KMS-11 (cell line): Measurements from ENCODE around the gene LRRC53.

Experiments used
- H2AFZ ChIP-seq: fragments of 200-600 bp; sonication (generic); 2 replicates; pipeline ENCODE4 v1.6.1; 2016; ENCODE audit warnings: antibody characterized with exemption, mixed run types, low read depth
- H3K27ac ChIP-seq: fragments of 200-600 bp; sonication (generic); 2 replicates; pipeline ENCODE4 v1.6.1; 2016; ENCODE audit warnings: mild to moderate bottlenecking, mixed run types
- H3K27me3 ChIP-seq: fragments of 200-600 bp; sonication (generic); 2 replicates; pipeline ENCODE4 v1.6.1; 2017; ENCODE audit warnings: mild to moderate bottlenecking, low read depth, mixed run types, moderate library complexity; ENCODE audit not compliant: insufficient read depth
- H3K36me3 ChIP-seq: fragments of 200-600 bp; sonication (generic); 2 replicates; pipeline ENCODE4 v1.6.1; 2017; ENCODE audit warnings: mild to moderate bottlenecking, mixed run types; ENCODE audit not compliant: insufficient read depth
- H3K4me1 ChIP-seq: fragments of 200-600 bp; sonication (generic); 2 replicates; pipeline ENCODE4 v1.6.1; 2016; ENCODE audit warnings: mild to moderate bottlenecking, low read depth, mixed run types; ENCODE audit not compliant: poor library complexity, severe bottlenecking
- H3K4me2 ChIP-seq: fragments of 200-600 bp; sonication (generic); 2 replicates; pipeline ENCODE4 v1.7.0; 2016; ENCODE audit warnings: mild to moderate bottlenecking, mixed run types
- H3K4me3 ChIP-seq: fragments of 200-600 bp; sonication (generic); IDR thresholded peaks from 2 replicates; pipeline ENCODE4 v1.6.1; 2017; ENCODE audit warnings: low read depth, low read length, mixed read lengths; ENCODE audit not compliant: insufficient read depth
- H3K79me2 ChIP-seq: fragments of 200-600 bp; sonication (generic); 2 replicates; pipeline ENCODE4 v1.6.1; 2016; ENCODE audit warnings: low read depth, mixed run types; ENCODE audit not compliant: insufficient read depth
- H3K9ac ChIP-seq: fragments of 200-600 bp; sonication (generic); 2 replicates; pipeline ENCODE4 v1.6.1; 2016; ENCODE audit warnings: mild to moderate bottlenecking, mixed run types
- H4K20me1 ChIP-seq: fragments of 200-600 bp; sonication (generic); 2 replicates; pipeline ENCODE4 v1.6.1; 2016; ENCODE audit warnings: mild to moderate bottlenecking, mixed run types; ENCODE audit not compliant: insufficient read depth
- TF ChIP-seq, protein P1 (sequence below): fragments of 200-600 bp; sonication (generic); conservative IDR thresholded peaks from 2 replicates; pipeline ENCODE4 v1.6.1; 2017; ENCODE audit warnings: low read depth, mild to moderate bottlenecking, antibody characterized with exemption, low read length, moderate library complexity, mixed read lengths

LRRC53 gene

DNA sequence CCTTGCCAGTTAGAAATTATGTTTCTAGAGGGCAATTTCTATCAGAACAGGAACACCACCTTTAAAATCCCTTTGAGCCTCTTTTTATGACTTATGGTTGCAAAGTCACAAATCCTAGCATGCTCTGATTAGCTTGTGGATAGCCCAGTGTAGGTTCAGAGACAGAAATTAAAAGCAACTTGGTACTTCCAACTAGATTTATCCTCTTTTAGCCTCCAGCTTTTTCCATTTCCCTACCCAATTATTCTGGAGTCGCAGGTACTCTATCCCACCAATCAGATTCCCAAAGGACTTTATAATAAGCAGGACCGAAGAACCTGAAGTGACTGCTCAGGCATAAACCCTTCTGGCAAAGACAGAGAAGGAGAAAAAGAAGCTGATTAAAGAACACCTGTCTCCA, 33.4 kb upstream of the LRRC53 start:
- H3K36me3 ChIP-seq: no peaks in the 10 kb centered on the region
- H4K20me1 ChIP-seq: no peaks in the 10 kb centered on the region
- H3K9ac ChIP-seq: no peak overlapping the region
- H3K4me3 ChIP-seq: no peak overlapping the region
- H3K27me3 ChIP-seq: no peaks in the 10 kb centered on the region
- H3K27ac ChIP-seq: no peak overlapping the region
- H3K4me2 ChIP-seq: no peak overlapping the region
- TF ChIP-seq, protein P1, sequence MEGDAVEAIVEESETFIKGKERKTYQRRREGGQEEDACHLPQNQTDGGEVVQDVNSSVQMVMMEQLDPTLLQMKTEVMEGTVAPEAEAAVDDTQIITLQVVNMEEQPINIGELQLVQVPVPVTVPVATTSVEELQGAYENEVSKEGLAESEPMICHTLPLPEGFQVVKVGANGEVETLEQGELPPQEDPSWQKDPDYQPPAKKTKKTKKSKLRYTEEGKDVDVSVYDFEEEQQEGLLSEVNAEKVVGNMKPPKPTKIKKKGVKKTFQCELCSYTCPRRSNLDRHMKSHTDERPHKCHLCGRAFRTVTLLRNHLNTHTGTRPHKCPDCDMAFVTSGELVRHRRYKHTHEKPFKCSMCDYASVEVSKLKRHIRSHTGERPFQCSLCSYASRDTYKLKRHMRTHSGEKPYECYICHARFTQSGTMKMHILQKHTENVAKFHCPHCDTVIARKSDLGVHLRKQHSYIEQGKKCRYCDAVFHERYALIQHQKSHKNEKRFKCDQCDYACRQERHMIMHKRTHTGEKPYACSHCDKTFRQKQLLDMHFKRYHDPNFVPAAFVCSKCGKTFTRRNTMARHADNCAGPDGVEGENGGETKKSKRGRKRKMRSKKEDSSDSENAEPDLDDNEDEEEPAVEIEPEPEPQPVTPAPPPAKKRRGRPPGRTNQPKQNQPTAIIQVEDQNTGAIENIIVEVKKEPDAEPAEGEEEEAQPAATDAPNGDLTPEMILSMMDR: no peak
- H3K4me1 ChIP-seq: no peaks in the 10 kb centered on the region
- no peak overlapping the region for H2AFZ ChIP-seq
- H3K79me2 ChIP-seq: no peaks in the 10 kb centered on the region

DNA sequence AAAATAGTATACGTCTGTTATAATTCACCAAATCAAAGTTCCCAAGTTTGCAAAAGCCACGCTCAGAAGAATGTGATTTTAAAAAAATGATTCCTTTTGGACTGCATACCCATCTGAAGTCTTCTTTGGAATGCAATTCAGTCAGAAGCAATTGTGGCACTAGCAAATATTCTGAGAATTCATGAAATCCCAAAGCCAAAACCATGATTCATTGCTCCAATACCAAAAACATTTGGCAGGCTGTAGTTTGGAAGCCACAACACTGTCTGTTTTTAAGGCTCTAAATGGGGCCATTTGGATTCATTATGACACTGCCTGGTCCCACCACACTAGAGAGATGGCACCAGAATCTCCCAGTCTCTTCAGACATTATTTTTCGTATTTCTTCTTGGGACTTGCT, 21.8 kb upstream of the LRRC53 start:
- no peak overlapping the region for H2AFZ ChIP-seq
- H3K27ac ChIP-seq: no peak overlapping the region
- H3K4me3 ChIP-seq: no peak overlapping the region
- TF ChIP-seq, protein P1: no peak
- no peaks in the 10 kb centered on the region for H3K4me1 ChIP-seq
- H3K9ac ChIP-seq: no peak overlapping the region
- no peaks in the 10 kb centered on the region for H3K36me3 ChIP-seq
- H3K4me2 ChIP-seq: no peak overlapping the region
- H3K27me3 ChIP-seq: no peaks in the 10 kb centered on the region
- no peaks in the 10 kb centered on the region for H4K20me1 ChIP-seq
- no peaks in the 10 kb centered on the region for H3K79me2 ChIP-seq

DNA sequence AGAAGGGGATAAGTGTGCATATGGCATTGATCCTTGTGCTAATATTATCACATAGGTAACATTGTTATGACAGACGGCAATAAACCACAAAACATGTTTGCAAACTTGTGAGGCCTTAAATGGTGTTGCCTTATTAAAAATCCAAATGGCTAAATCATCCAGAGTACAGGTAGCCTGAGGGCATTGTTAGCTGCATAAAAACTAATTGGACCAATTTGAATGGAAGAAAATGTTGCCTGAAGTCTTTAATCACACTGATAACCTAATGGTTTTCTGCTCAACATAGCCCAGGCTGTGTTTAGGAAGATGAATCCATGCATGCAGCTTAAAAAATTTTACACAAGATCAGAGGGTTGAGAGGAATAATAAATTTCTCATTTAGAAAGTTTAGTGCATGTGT, 19.4 kb upstream of the LRRC53 start:
- no peak overlapping the region for H3K27ac ChIP-seq
- H3K27me3 ChIP-seq: no peaks in the 10 kb centered on the region
- no peak overlapping the region for H3K4me2 ChIP-seq
- no peak overlapping the region for H3K4me3 ChIP-seq
- TF ChIP-seq, protein P1: no peak
- H2AFZ ChIP-seq: no peak overlapping the region
- no peaks in the 10 kb centered on the region for H3K4me1 ChIP-seq
- no peaks in the 10 kb centered on the region for H3K79me2 ChIP-seq
- no peaks in the 10 kb centered on the region for H3K36me3 ChIP-seq
- H3K9ac ChIP-seq: no peak overlapping the region
- H4K20me1 ChIP-seq: no peaks in the 10 kb centered on the region

DNA sequence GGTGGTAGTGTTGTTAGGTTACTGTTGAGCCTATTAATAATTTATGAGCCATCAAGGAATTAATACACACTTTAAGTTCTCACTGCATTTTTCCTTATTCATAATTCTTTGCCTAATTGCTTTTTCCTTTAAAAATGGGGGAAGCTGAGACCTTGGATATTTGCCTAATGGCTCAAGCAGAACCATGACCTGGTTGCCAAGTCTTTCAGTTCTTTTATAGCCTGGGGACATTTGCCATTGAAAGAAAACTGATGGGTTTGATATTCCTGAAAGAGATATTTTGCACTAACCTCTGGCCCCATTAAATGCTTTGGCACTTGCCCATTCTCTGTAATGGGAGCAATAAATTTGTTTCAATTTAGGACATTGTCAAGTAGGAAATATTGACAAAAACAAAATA, 18.5 kb upstream of the LRRC53 start:
- no peaks in the 10 kb centered on the region for H4K20me1 ChIP-seq
- no peaks in the 10 kb centered on the region for H3K79me2 ChIP-seq
- no peak overlapping the region for H3K4me3 ChIP-seq
- TF ChIP-seq, protein P1: no peak
- no peak overlapping the region for H3K27ac ChIP-seq
- H3K27me3 ChIP-seq: no peaks in the 10 kb centered on the region
- H2AFZ ChIP-seq: no peak overlapping the region
- no peak overlapping the region for H3K4me2 ChIP-seq
- H3K36me3 ChIP-seq: no peaks in the 10 kb centered on the region
- H3K9ac ChIP-seq: no peak overlapping the region
- no peaks in the 10 kb centered on the region for H3K4me1 ChIP-seq

DNA sequence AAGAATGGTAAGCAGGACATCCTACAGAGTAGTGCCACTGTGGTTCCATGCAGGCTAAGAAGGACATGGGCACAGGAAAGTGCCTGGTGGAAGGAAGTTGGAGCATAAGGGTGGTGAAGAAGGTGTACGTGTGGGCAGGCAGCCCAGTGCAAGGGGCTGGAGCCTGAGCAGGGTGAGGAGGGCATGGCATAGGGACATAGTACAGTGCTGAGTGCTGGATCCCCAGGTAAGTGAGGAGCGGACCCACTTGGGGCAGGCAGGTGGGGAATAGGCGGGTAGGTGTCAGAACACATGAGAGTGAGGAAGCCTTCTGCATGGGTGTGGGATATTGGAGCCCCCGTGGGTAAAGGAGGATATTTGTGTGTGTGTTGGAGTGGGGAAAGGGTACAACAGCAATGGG, 15.7 kb upstream of the LRRC53 start:
- Histone ChIP-seq H3K27me3 (no peaks in the 10 kb centered on the region), H4K20me1 (no peaks in the 10 kb centered on the region), H3K79me2 (no peaks in the 10 kb centered on the region), H3K4me3 (no peak overlapping the region), H3K27ac (no peak overlapping the region), H3K4me2 (no peak overlapping the region), H3K4me1 (no peaks in the 10 kb centered on the region), H2AFZ (no peak overlapping the region), H3K9ac (no peak overlapping the region), H3K36me3 (no peaks in the 10 kb centered on the region)
- TF ChIP-seq, protein P1: no peak
